Ramos (cell line): ENCODE data around the gene ORMDL2.

Source experiments
- in situ Hi-C: fragments of 300-500 bp; cut with MboI; formaldehyde crosslinking; loops from one replicate; pipeline ENCODE4 v1.14.3; 2022; ENCODE audit warnings: low sequenced_read_pairs; ENCODE audit not compliant: unreplicated experiment

ORMDL2 gene, protein sequence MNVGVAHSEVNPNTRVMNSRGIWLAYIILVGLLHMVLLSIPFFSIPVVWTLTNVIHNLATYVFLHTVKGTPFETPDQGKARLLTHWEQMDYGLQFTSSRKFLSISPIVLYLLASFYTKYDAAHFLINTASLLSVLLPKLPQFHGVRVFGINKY

DNA sequence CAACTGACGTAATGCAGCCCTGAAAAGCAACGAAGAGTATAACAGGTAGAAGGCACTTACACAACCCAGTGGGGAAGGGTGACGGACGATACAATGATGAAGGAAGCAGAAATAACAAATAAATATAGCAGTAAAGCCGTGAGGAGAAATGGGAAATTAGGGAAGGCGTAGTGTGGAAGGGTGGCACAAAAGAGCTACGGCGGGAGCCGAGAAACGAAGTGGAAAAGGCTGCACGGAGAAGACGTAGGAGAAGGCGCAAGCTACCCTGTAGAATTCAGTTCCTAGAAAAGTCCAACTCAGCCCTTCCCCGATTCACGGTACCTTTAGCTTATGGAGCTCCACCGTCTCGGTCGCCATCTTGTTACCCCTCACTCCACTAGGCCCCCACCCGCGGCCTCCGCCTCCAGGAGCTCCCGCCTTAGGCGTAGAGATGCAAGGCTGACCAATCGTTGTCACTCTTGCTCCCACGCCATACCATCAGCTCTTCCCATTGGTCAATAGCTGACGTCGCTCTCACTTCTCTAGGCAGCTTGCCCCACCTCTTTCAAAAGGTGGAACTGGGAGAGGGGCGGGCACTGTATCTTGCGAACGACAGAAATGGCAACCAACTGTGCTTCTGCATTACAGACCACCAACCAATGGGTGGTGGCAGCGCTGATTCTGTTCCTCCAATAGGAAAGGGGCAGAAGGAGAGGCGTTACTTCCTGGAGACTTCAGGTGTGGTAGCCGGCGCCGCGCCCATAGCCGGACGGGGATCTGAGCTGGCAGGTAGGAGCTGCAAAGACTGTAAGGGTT lies at the start of gene ORMDL2, which contains the start of gene SARNP:
Gene ORMDL2 (plus strand): TSS at position 697 of the 795 bp plus-strand sequence. CDS start 959 bp downstream, outside the sequence.
Gene SARNP (minus strand): TSS at position 380 of the 795 bp plus-strand sequence. CDS start 23 bp downstream, at position 357.
- in situ Hi-C loops, result no loop called here

DNA sequence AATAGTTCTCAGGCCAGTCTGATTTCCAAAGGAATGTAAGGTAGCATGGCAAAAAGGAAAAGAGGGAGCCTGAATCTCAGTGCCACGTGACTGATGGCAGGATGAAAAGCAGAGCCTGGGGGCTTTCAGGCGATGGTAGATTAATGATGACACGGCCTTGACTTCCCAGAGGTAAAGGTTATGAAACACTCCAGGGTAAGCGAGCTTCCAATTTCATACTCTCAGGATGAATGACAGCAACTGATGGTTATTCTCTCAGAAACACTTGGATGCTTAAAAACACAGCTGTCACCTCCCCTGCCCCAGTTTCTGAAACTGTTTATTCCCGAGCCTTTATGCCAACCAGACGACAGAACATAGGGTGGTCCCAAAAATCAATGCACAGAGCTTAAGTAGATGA lies 46.1 kb upstream of the ORMDL2 start:
- in situ Hi-C loops, result no loop called here

DNA sequence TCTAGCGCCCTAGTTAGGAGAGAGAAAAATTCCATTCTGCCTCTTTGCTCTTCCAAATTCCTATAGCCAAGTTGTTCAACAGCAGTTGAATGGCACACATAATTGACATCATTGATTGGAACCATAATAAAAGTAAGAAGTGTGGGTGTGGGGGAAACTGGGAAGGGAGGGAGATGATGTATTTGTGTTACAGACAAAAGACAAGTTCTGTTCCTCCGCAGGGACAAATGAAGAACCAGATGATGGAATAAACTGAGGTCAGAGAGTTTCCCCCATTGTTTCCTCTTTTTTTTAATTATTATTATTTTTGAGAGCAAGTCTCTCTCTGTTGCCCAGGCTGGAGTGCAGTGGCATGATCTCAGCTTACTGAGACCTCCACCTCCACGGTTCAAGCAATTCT lies 40.0 kb upstream of the ORMDL2 start:
- in situ Hi-C loops, result no loop called here

DNA sequence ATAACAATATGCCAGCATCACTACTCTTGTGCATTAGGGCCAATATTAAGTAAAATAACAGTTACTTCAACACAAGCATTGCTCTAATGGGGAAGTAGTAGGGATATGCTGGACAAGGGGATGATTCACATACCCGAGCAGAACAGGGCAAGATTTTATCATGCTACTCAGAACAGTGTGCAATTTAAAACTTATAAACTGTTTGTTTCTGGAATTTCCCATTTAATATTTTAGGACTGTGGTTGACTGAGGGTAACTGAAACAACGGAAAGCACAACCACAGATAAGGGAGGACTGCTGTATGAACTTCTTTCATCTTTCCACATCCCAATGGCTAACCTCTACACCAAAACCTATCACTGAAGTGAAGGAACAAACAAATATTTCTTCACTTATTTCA lies 37.2 kb upstream of the ORMDL2 start:
- in situ Hi-C loops, result no loop called here

DNA sequence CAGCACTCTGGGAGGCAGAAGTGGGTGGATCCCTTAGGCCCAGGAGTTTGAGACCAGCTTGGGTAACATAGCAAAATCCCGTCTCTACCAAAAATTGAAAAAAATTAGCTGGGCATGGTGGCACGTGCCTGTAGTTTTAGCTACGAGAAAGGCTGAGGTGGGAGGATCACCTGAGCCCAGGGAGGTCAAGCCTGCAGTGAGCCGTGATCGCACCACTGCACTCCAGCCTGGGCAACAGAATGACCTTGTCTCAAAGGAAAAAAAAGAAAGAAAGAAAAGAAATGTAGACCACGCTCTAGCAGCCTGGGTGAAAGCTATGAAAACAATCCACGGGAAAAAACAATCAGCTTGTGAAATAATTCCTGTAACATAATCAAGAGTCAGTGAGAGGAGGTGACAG lies 29.3 kb upstream of the ORMDL2 start:
- in situ Hi-C loops, result no loop called here

DNA sequence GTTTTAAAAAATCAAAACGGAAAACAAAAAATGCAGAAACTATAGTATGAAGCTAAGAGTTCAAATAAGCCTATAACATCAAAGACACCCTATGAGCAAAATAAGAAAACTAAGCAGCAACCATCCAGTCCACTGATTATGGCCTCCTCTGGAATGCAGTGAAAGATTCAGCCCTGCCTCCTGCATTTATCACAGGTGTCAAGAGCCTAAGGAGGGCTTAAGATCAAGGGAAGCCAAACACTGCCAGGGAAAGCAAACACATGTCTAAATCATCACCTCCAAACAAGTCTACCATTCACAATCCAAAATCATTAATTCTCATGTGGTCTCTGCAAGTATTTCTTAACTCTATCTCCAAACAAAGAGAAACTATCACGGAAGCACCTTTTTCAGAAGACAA lies 28.7 kb upstream of the ORMDL2 start:
- in situ Hi-C loops, result no loop called here

DNA sequence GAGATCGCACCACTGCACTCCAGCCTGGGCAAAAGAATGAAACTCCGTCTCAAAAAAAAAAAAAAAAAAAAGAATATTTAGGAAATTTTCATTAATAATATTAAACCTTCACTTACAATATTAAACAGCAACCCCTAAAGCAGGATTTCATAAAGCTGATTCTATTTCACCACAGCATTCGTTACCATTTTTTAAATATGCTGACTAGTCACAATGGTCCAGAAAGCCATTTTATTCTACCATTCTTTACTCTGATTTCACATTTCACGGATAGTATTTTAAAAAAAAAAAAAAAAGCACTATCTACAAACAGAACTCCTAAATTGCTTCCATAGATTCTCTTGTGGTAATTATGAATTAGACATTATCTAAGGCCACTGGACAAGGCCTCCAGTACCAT lies 27.9 kb upstream of the ORMDL2 start:
- in situ Hi-C loops, result no loop called here

DNA sequence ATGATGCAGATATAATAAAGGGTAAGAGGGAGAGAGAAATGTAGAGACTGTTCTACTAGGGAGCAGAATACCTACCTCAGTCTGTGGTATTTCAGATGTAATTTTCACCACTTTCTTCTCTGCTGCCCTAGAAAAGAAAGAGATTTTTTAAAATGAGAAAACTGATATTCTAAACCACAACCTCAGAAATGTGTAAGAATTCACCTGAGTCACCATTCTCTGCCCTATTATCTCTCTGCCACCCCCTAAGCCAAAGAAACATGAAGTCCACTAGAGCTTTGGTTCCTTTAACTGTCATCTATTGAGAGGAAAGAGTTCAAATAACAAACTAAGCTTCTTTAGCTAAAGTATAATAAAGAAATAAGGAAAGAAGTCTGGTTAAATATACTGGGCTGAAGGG lies 21.9 kb upstream of the ORMDL2 start:
- in situ Hi-C loops, result no loop called here

DNA sequence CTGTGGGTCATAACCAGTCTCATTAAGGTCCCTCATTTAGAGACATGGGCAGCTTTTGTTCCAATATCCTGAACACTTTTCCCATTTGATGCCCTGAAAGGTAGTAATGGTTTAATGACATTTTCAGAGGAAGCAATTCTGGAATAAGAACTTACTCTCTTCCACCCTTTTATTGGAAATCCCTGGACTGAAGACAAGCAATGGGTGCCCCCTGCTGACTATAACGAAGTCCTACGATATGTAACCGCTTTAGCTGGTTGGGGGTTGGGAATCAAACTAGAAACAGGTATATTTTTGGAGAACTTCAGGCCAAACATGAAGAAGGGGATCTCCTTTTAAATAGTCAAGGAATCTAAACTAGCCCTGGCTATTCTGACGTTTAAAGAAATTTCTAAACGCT lies 20.8 kb upstream of the ORMDL2 start:
- in situ Hi-C loops, result no loop called here

DNA sequence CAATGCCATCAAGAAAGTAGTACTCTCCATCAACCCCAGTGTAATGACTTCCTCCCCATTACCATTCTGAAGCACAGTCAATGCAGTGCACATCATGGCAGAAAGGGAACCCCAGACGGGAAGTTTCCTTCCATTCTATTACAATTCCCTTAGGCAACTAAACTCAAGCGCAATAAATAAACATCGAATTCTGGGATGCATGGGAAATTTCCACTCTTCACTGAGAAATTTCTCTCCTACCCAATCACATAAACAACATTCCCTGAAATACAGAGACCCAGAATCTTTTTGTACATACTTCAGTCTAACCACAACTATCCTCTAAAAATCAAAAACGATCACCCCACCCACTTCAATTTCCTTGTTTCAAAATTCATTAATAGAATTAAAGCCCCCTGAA lies 20.3 kb upstream of the ORMDL2 start:
- in situ Hi-C loops, result no loop called here

DNA sequence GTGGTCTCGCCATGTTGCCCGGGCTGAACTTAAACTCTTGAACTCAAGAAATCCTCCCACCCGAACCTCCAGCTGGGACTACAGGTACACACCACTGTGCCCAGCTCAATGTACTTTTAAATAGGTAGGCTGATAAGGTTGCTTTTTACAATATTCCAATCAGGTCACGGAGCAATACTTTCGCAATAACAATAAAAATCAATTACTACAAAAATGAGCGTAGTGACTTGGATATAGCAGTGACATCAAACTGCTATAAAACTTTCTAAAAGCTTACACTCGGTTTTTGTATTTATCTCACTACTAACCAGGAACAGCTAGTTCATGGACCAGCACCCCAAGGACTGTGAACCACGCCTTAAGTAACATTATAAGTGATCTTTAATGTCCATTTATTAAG lies 10.9 kb upstream of the ORMDL2 start:
- in situ Hi-C loops, result no loop called here

DNA sequence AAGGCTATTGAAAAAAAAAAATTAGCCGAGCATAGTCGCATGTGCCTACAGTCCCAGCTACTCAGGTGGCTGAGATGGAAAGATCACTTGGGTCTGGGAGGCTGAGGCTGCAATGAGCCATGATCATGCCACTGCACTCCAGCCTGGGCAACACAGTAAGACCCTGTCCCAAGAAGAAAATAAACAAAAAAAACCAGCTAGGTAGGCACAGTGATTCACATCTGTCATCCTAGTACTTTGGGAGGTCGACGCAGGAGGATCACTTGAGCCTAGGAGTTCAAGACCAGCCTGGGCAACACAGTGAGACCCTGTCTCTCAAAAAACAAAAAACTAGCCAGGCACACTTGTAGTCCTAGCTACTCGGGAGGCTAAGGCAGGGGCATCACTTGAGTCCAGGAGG lies 8.6 kb upstream of the ORMDL2 start:
- in situ Hi-C loops, result no loop called here

DNA sequence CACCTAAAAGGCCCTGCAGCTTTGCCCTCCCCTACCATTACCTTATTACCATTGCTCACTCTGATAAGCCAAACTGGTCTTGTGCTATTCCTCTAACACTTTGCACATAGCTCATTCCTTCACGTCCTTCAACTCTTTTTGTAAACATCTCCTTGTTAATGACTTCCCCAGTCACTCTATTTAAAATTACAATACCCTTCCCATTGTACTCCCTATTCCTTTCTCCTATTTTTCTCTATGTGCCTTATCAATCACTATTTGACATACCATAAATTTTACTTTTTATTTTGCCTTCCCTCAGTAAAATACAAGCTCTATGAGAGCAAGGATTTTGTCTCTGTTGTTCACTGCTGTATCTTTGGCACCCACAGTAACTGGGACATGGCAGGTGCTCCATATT lies 5.8 kb upstream of the ORMDL2 start:
- in situ Hi-C loops, result no loop called here

DNA sequence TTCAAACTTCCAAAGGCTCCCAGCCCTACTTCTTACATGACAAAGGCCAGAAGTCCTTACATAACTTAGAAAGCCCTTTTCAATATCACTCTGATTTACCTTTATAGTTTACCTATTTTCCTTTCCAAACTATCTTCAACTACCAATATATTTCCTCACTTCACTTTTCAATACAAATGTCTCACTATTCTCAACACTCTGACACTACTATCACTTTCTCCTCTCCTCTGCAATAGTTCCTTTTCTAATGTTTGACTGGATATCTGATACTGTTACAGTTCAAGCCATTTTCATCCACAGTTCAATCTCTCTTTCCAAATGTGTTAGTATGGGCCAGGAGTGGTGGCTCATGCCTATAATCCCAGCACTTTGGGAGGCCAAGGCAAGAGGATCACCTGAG lies 3.6 kb upstream of the ORMDL2 start:
- in situ Hi-C loops, result no loop called here

DNA sequence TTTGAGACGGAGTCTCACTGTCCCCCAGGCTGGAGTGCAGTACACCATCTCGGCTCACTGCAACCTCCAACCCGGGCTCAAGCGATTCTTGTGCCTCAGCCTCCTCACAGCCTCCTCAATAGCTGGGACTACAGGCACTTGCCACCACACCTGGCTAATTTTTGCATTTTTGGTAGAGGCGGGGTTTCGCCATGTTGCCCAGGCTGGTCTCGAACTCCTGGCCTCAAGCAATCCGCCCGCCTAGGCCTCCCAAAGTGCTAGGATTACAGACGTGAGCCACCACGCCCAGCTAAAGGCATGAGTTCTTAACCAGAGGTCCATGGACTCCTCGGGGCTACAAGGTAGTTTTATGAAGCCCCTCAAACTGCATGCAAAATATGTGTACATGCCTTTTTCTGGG lies 2.4 kb upstream of the ORMDL2 start:
- in situ Hi-C loops, result no loop called here

DNA sequence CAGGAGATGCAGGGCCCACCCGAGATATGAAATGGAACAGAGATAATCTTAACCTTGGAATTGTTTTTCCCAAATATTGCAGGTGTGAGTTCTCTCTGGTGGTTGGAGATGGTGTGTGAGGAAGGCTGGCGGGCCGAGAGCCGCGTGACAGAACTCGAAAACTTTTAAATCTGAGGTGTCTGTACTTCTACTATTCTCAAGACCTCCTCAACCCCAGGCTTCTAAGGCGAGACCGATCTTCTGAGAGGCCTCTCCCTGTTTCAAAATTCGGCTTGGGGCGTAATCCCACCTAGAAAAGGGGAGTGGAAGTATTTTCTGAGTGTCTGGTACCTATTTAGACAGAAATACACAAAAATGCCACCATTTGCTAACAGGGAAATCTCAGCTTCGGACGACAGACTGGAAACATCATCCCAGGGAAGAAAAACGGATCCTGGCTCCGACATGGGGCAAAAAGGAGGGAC lies 928 bp upstream of the ORMDL2 start:
- in situ Hi-C loops, result no loop called here

DNA sequence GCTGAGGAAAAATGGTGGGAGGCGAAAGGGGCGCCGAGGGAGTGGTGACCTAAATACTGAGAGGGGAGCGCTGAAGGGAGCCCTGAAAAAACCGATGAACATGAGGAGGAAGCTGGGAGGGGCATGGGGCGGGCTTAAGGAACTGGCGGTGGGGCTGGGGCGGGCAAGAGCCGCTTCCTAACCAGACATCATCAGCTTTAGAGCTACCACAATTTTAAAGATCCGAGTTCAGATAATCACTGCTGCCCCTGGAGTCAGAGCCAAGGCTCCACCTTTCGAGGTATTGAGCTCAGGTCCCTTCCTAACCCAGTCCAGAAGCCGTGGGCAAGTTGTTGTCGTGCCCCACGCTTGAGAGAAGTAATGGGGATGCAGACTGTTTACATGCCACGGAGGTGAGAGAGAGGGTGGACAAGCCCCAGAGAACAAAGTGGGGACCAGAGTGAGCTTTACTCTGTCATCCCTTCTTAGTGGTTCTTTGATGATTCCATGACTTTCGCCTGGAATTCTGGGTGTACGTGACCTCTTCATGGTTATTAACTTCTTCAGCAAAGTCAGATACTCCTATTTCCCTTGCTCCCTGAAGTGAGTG lies 393 bp downstream of the ORMDL2 start:
- in situ Hi-C loops, result no loop called here

DNA sequence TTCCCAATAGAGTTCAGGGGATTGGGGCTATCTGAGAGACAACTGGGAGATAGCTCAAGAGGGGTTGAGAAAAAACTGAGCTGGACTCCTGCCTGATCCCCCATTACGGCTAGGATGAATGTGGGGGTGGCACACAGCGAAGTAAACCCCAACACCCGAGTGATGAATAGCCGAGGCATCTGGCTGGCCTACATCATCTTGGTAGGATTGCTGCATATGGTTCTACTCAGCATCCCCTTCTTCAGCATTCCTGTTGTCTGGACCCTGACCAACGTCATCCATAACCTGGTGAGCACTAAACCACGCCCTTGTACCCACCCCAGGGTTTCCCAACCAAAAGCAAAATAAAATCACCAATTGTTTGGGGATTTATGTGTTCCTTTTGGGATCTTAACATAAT lies 1.0 kb downstream of the ORMDL2 start:
- in situ Hi-C loops, result no loop called here

DNA sequence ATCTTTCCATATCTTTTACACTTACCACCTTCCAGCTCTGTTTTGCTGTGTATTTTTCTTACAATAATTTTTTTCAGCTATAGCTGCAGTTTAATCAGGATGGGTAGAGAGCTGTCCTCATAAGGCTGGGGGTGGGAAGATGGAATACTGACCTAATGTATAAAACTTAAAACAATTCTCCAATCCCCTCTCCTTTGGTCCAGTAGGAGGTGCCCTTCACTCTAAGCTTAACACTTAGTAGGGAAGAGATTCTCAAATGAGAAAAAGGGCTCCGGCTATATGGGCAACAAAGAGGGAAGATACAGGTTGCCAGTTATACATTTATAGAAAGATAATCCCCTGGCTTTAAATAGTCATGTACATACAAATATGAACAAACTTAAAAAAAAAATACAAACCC lies 2.8 kb downstream of the ORMDL2 start:
- in situ Hi-C loops, result no loop called here

DNA sequence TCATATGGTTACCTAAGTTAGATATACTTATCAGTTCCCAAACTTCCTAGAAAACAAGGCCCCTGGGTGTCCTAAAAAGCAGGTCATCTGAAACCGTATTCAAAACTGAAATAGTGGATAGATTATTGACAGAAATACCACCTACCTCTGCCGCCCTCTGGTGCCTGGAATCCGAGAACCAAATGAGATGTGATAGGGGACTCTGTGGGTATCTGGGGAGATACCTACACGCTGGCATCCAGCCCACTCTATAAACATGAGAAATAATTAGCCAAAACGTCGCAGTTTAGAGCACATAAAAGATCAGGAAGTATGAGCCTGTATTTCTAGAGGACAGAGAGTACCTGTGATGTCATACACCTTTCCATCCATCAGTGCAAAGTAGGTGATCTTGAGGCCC lies 4.4 kb downstream of the ORMDL2 start:
- in situ Hi-C loops, result no loop called here

DNA sequence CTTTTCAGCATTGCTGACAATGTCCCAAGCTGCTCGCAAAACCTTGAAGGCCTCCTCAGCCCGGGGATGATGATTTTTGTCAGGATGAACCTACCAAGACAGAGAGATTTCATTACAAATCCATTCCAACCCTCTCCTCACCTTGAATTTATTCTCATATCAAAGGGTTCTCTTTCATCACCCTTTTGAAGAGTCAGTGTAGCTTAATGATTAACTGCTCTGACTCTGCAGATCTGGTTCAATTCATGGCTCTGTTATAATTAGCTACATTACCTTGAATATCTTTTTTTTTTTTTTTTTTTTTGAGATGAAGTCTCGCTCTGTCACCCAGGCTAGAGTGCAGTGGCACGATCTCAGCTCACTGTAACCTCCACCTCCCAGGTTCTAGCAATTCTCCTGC lies 5.6 kb downstream of the ORMDL2 start:
- in situ Hi-C loops, result no loop called here

DNA sequence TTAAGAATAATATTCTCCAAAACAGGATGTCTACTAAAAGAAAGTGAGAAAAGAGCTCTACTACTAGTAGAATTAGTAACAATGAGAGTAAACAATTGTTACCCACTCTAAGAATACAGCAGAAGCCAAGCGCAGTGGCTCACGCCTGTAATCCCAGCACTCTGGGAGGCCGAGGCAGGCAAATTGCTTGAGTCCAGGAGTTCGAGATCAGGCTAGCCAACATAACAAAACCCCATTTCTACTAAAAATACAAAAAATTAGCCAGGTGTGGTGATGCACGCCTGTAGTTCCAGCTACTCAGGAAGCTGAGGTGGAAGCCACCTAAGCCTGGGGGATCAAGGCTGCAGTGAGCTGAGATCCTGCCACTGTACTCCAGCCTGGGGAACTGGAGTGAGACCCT lies 6.9 kb downstream of the ORMDL2 start:
- in situ Hi-C loops, result no loop called here
